HL-60 (cell line): Measurements from ENCODE around the gene TLL1.

Experiments used
- CTCF ChIP-seq: IDR thresholded peaks from one replicate; pipeline ENCODE4 v1.5.1; 2011; ENCODE audit warnings: low read length, control low read depth, inconsistent platforms; ENCODE audit not compliant: insufficient read depth
- POLR2AphosphoS5 ChIP-seq: IDR thresholded peaks from 2 replicates; pipeline ENCODE4 v1.6.1; 2012; ENCODE audit warnings: low read depth

GRCh38 chr4:165851256-165851655 lies 21.8 kb upstream of the TLL1 start:
- TF ChIP-seq CTCF (no peak), POLR2AphosphoS5 (no peak)
